Thymus (tissue), 11 donors: ENCODE data around the gene TMEM203. TPM values are rescaled to one million over a fixed set of nuclear protein-coding genes. Genes with fewer than 3 reads are reported as not detected.

Source experiments
- DNase-seq, 9 donors: peaks; one replicate each; pipeline ENCODE4 v3.0.0-alpha.2; 2013; ENCODE audit warnings: low spot score in 9 of 9, low read depth in 6 of 9, missing footprints in 1 of 9
- H3K27ac ChIP-seq, 2 donors: one replicate each; pipeline ENCODE4 v1.5.1; 2013; ENCODE audit warnings: control low read depth in 1 of 2, low read depth in 1 of 2, low read length in 1 of 2, mild to moderate bottlenecking in 1 of 2, moderate library complexity in 1 of 2
- H3K27me3 ChIP-seq, 2 donors: one replicate each; pipeline ENCODE4 v1.5.1; 2013; ENCODE audit warnings: low read length in 1 of 2; ENCODE audit not compliant: control insufficient read depth in 2 of 2, insufficient read depth in 1 of 2
- H3K36me3 ChIP-seq, 2 donors: one replicate each; pipeline ENCODE4 v1.5.1; 2013; ENCODE audit warnings: low read length in 1 of 2, mild to moderate bottlenecking in 1 of 2, moderate library complexity in 1 of 2; ENCODE audit not compliant: control insufficient read depth in 2 of 2, insufficient read depth in 2 of 2
- H3K4me1 ChIP-seq, 2 donors: one replicate each; pipeline ENCODE4 v1.5.1; 2013; ENCODE audit warnings: low read length in 2 of 2; ENCODE audit not compliant: control insufficient read depth in 2 of 2, insufficient read depth in 2 of 2
- H3K4me3 ChIP-seq, 2 donors: one replicate each; pipeline ENCODE4 v1.5.1; 2013; ENCODE audit warnings: low read length in 2 of 2, control low read depth in 1 of 2, mild to moderate bottlenecking in 1 of 2
- H3K9me3 ChIP-seq, 2 donors: one replicate each; pipeline ENCODE4 v1.5.1; 2013; ENCODE audit warnings: low read length in 1 of 2, mild to moderate bottlenecking in 1 of 2; ENCODE audit not compliant: control insufficient read depth in 2 of 2, insufficient read depth in 1 of 2
- WGBS: extraction: QIAGEN DNeasy Blood & Tissue Kit; methylation state at CpG from one replicate; pipeline ENCODE4 v1.1.7; 2013; 5-methylcytosine and 5-hydroxymethylcytosine counted together
- polyA plus RNA-seq: library from polyadenylated mRNA; stranded (reverse); fragments of 200-250 nt; gene quantifications from one replicate; pipeline ENCODE4 v1.2.3, GENCODE V29; 2013
- total RNA-seq: library from RNA; stranded (reverse); fragments of 120-200 nt; gene quantifications from one replicate; pipeline ENCODE4 v1.2.4, GENCODE V29; 2013
- donor health status: healthy.

The TMEM203 gene
- total and polyA plus RNA-seq, 2 donors = 20.6 to 47.2 TPM

GRCh38 chr9:137178201-137178938 is 27.1 kb downstream of the TMEM203 start:
- Histone ChIP-seq H3K4me3 (no peak overlapping the region), H3K27ac (no peak overlapping the region), H3K27me3 (peaks cover 0 to 24% of the 10 kb centered on the region in 2 donors), H3K9me3 (no peaks in the 10 kb centered on the region), H3K36me3 (peaks cover 48 to 62% of the 10 kb centered on the region in 2 donors), H3K4me1 (peaks cover 22 to 31% of the 10 kb centered on the region in 2 donors)
- DNase-seq = no peak
- WGBS = 97% methylated on average over 23 of the region's 23 CpGs

- peaks cover 38 to 48% of the 10 kb centered on the region in 2 donors for H3K4me1 ChIP-seq
- H3K9me3 ChIP-seq = no peaks in the 10 kb centered on the region
- DNase-seq = peak in 1 of 9 donors; percentile 54
- H3K27ac ChIP-seq = no peak overlapping the region
- H3K36me3 ChIP-seq = peaks cover 34 to 47% of the 10 kb centered on the region in 2 donors
- WGBS = 70% methylated on average over 17 of the region's 17 CpGs
- no peak overlapping the region for H3K4me3 ChIP-seq
- H3K27me3 ChIP-seq = peaks cover 0 to 43% of the 10 kb centered on the region in 2 donors
Observed at GRCh38 chr9:137176302-137177182, 28.9 kb downstream of the TMEM203 start.

GRCh38 chr9:137175345-137175961 is 30.0 kb downstream of the TMEM203 start:
- Histone ChIP-seq H3K27me3 (peaks cover 8 to 53% of the 10 kb centered on the region in 2 donors), H3K4me3 (peak overlapping the region in 1 of 2 donors; percentile 19), H3K9me3 (no peaks in the 10 kb centered on the region), H3K4me1 (peaks cover 38 to 50% of the 10 kb centered on the region in 2 donors), H3K27ac (no peak overlapping the region), H3K36me3 (peaks cover 23 to 36% of the 10 kb centered on the region in 2 donors)
- peak in 3 of 9 donors; percentile 39 to 62 (median 46) for DNase-seq
- 56% methylated on average over 33 of the region's 33 CpGs for WGBS

- peaks cover 17 to 30% of the 10 kb centered on the region in 2 donors for H3K36me3 ChIP-seq
- no peaks in the 10 kb centered on the region for H3K9me3 ChIP-seq
- peak overlapping the region in 1 of 2 donors; percentile 51 for H3K27ac ChIP-seq
- peak overlapping the region in 1 of 2 donors; percentile 19 for H3K4me3 ChIP-seq
- 31% methylated on average over 34 of the region's 34 CpGs for WGBS
- peaks cover 14 to 60% of the 10 kb centered on the region in 2 donors for H3K27me3 ChIP-seq
- peaks cover 38 to 55% of the 10 kb centered on the region in 2 donors for H3K4me1 ChIP-seq
- peak in 5 of 9 donors; percentile 34 to 78 (median 57) for DNase-seq
Observed at GRCh38 chr9:137174722-137175293, 30.6 kb downstream of the TMEM203 start.

- WGBS = 84% methylated on average over 45 of the region's 45 CpGs
- peak overlapping the region in 1 of 2 donors; percentile 51 for H3K27ac ChIP-seq
- peaks cover 41 to 55% of the 10 kb centered on the region in 2 donors for H3K4me1 ChIP-seq
- H3K36me3 ChIP-seq = peaks cover 9 to 22% of the 10 kb centered on the region in 2 donors
- no peaks in the 10 kb centered on the region for H3K9me3 ChIP-seq
- DNase-seq = no peak
- H3K4me3 ChIP-seq = no peak overlapping the region
- peaks cover 22 to 68% of the 10 kb centered on the region in 2 donors for H3K27me3 ChIP-seq
Observed at GRCh38 chr9:137173796-137174664, 31.4 kb downstream of the TMEM203 start.

GRCh38 chr9:137172901-137173795 is 32.3 kb downstream of the TMEM203 start:
- Histone ChIP-seq H3K27ac (peak overlapping the region in 1 of 2 donors; percentile 26), H3K9me3 (no peaks in the 10 kb centered on the region), H3K4me3 (no peak overlapping the region), H3K36me3 (peaks cover under 1 to 13% of the 10 kb centered on the region in 2 donors), H3K4me1 (peaks cover 46 to 55% of the 10 kb centered on the region in 2 donors), H3K27me3 (peaks cover 31 to 76% of the 10 kb centered on the region in 2 donors)
- DNase-seq = no peak
- WGBS = 18% methylated on average over 21 of the region's 21 CpGs

GRCh38 chr9:137171149-137171900 is 34.1 kb downstream of the TMEM203 start:
- H3K4me1 ChIP-seq = peaks cover 47 to 55% of the 10 kb centered on the region in 2 donors
- peaks cover 49 to 94% of the 10 kb centered on the region in 2 donors for H3K27me3 ChIP-seq
- no peaks in the 10 kb centered on the region for H3K9me3 ChIP-seq
- no peak overlapping the region for H3K4me3 ChIP-seq
- DNase-seq = no peak
- 79% methylated on average over 22 of the region's 22 CpGs for WGBS
- no peaks in the 10 kb centered on the region for H3K36me3 ChIP-seq
- H3K27ac ChIP-seq = no peak overlapping the region
